ENCODE data around the gene CDC25B. TPM values are rescaled to one million over a fixed set of nuclear protein-coding genes. Genes with fewer than 3 reads are reported as not detected.

CDC25B gene
- total and polyA plus RNA-seq, 2 of the 13 experiments (the other 11 are each of a cell fraction or from before 2014, with no cell fraction given): 14.5 to 19.4 TPM

GRCh38 chr20:3820048-3820900 lies 24.2 kb downstream of the CDC25B start, which contains the start of gene AP5S1 (continued):
- TF ChIP-seq SNAPC4 (CRISPR knock-in tag; IDR thresholded peaks at IDR 0.05) (peak; percentile 92), ZFP36L1 (CRISPR knock-in tag; IDR thresholded peaks at IDR 0.05) (peak; percentile 61), TBX3 (IDR thresholded peaks at IDR 0.05; ENCODE audit: borderline replicate concordance) (0 out of 2 replicates have a peak, but pooled peaks have one; percentile 19), SKI (IDR thresholded peaks at IDR 0.05; ENCODE audit: partially characterized antibody) (peak; percentile 92), MTF1 (CRISPR knock-in tag; IDR thresholded peaks at IDR 0.05) (peak; percentile 85), CSRNP2 (CRISPR knock-in tag; conservative IDR thresholded peaks at IDR 0.05; ENCODE audit: low read depth) (peak; percentile 86; the same call in 1 of the 2 replicates), ZKSCAN5 (CRISPR knock-in tag; IDR thresholded peaks at IDR 0.05) (peak; percentile 74; the same call in 1 of the 2 replicates), ELF4 (CRISPR knock-in tag; IDR thresholded peaks at IDR 0.05; ENCODE audit: borderline replicate concordance) (peak; percentile 16; the same call in 1 of the 2 replicates), SOX6 (IDR thresholded peaks at IDR 0.05) (no peak), SOX6 (CRISPR knock-in tag; IDR thresholded peaks at IDR 0.05) (peak; percentile 78), PBX3 (CRISPR knock-in tag; IDR thresholded peaks at IDR 0.05; ENCODE audit: borderline replicate concordance) (peak; percentile 54; the same call in 1 of the 2 replicates), SRSF9 (IDR thresholded peaks at IDR 0.05; ENCODE audit: borderline replicate concordance, insufficient read depth, low read depth, low read length, poor library complexity, severe bottlenecking) (no peak), ZBTB21 (CRISPR knock-in tag; IDR thresholded peaks at IDR 0.05) (peak; percentile 93), GATAD1 (CRISPR knock-in tag; IDR thresholded peaks at IDR 0.05) (peak; percentile 97), TBX2 (CRISPR knock-in tag; IDR thresholded peaks at IDR 0.05; ENCODE audit: borderline replicate concordance) (peak; percentile 94), MTA1 (CRISPR knock-in tag; IDR thresholded peaks at IDR 0.05; ENCODE audit: borderline replicate concordance) (peak; percentile 94), ZNF784 (CRISPR knock-in tag; IDR thresholded peaks at IDR 0.05; ENCODE audit: borderline replicate concordance) (peak; percentile 76), THAP11 (CRISPR knock-in tag; IDR thresholded peaks at IDR 0.05) (peak; percentile 99)

Data from HepG2 (cell line).